HEK293T (cell line): ENCODE measurements around the gene OSBPL7.

Experiments used
- CTCF ChIA-PET: fragments of 350-600 bp; formaldehyde crosslinking; extraction: SDS; loops from one replicate; lab custom pipeline; 2021; ENCODE audit warnings: antibody characterized with exemption, inconsistent platforms; lab: Yijun Ruan, JAX
- POLR2A ChIA-PET: fragments of 350-600 bp; formaldehyde crosslinking; extraction: SDS; loops from one replicate; lab custom pipeline; 2020; ENCODE audit warnings: antibody characterized with exemption, inconsistent platforms; lab: Yijun Ruan, JAX
- DNase-seq: peaks from one replicate; pipeline ENCODE4 v3.0.0; 2012; ENCODE audit warnings: mixed read lengths; ENCODE audit errors: extremely low spot score
- ARNT ChIP-seq: fragments of 450-650 bp; IDR thresholded peaks from 2 replicates; pipeline ENCODE4 v1.6.1; 2017; ENCODE audit warnings: mild to moderate bottlenecking
- BHLHE40 ChIP-seq: fragments of 450-650 bp; IDR thresholded peaks from 2 replicates; pipeline ENCODE4 v1.6.1; 2016; ENCODE audit warnings: mild to moderate bottlenecking, moderate library complexity, borderline replicate concordance
- CTBP1 ChIP-seq: fragments of 450-650 bp; IDR thresholded peaks from 2 replicates; pipeline ENCODE4 v1.6.1; 2016; ENCODE audit warnings: borderline replicate concordance
- ELF4 ChIP-seq: fragments of 450-650 bp; IDR thresholded peaks from 2 replicates; pipeline ENCODE4 v1.6.1; 2017; ENCODE audit warnings: antibody characterized with exemption
- FOXA1 ChIP-seq: fragments of 450-650 bp; IDR thresholded peaks from 2 replicates; pipeline ENCODE4 v1.6.1; 2016; ENCODE audit warnings: mild to moderate bottlenecking
- FOXK2 ChIP-seq: fragments of 450-650 bp; IDR thresholded peaks from 2 replicates; pipeline ENCODE4 v1.6.1; 2016; ENCODE audit warnings: mild to moderate bottlenecking
- FOXM1 ChIP-seq: fragments of 450-650 bp; IDR thresholded peaks from 2 replicates; pipeline ENCODE4 v1.6.1; 2017; ENCODE audit warnings: mild to moderate bottlenecking, borderline replicate concordance
- HDGF ChIP-seq: fragments of 450-650 bp; IDR thresholded peaks from 2 replicates; pipeline ENCODE4 v1.6.1; 2017; ENCODE audit warnings: antibody characterized with exemption, borderline replicate concordance
- L3MBTL2 ChIP-seq: fragments of 450-650 bp; conservative IDR thresholded peaks from 2 replicates; pipeline ENCODE4 v1.6.1; 2016; ENCODE audit warnings: mild to moderate bottlenecking
- LEF1 ChIP-seq: fragments of 450-650 bp; IDR thresholded peaks from 2 replicates; pipeline ENCODE4 v1.6.1; 2017; ENCODE audit warnings: mild to moderate bottlenecking, borderline replicate concordance
- NFRKB ChIP-seq: fragments of 450-650 bp; IDR thresholded peaks from 2 replicates; pipeline ENCODE4 v1.6.1; 2016; ENCODE audit warnings: mild to moderate bottlenecking, moderate library complexity
- SP1 ChIP-seq: fragments of 450-650 bp; IDR thresholded peaks from 2 replicates; pipeline ENCODE4 v1.6.1; 2017
- SUZ12 ChIP-seq: fragments of 450-650 bp; IDR thresholded peaks from 2 replicates; pipeline ENCODE4 v1.6.1; 2016; ENCODE audit warnings: mild to moderate bottlenecking
- TARDBP ChIP-seq: fragments of 450-650 bp; IDR thresholded peaks from 2 replicates; pipeline ENCODE4 v1.6.1; 2016
- ZNF384 ChIP-seq: fragments of 450-650 bp; IDR thresholded peaks from 2 replicates; pipeline ENCODE4 v1.6.1; 2016
- TF ChIP-seq, protein P1 (sequence below): fragments of 450-650 bp; IDR thresholded peaks from 2 replicates; pipeline ENCODE4 v1.6.1; 2016

Gene OSBPL7

GRCh38 chr17:47822785-47823184 is 1.2 kb upstream of the OSBPL7 start:
- no peak for DNase-seq
- ChIA-PET POLR2A (interaction anchor here (2.0 to 3.3 kb wide), 2 partner anchors 8 to 73 kb away, joined by 12 to 57 read pairs; partner anchors contain the start of genes LRRC46, MRPL10 and SP2), CTCF (no interaction called here)
- TF ChIP-seq FOXM1 (no peak), FOXA1 (no peak), ZNF384 (no peak), NFRKB (no peak), LEF1 (no peak), FOXK2 (no peak), SUZ12 (no peak)
- TF ChIP-seq, protein P1, sequence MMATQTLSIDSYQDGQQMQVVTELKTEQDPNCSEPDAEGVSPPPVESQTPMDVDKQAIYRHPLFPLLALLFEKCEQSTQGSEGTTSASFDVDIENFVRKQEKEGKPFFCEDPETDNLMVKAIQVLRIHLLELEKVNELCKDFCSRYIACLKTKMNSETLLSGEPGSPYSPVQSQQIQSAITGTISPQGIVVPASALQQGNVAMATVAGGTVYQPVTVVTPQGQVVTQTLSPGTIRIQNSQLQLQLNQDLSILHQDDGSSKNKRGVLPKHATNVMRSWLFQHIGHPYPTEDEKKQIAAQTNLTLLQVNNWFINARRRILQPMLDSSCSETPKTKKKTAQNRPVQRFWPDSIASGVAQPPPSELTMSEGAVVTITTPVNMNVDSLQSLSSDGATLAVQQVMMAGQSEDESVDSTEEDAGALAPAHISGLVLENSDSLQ = no peak

DNA sequence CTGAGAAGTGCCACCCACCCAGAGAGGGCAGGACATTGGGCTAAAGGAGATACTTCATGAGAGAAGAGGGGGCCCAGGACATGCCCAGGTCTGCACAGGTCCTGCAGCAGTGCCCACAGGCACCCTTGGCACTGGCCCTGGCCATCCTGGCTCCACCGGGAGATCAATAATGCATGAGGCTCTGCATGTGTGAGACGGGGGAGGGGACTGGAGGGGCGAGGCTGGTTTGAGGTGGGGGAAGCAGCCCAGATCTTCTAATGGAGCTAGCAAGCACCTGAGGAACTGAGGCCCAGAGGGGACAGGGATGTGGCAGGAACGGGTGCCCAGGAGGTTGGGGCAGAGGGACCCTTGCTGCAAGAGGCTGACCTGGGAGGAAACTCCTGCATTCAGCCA is 567 bp downstream of the OSBPL7 start:
- TF ChIP-seq HDGF = no peak
- TF ChIP-seq CTBP1 = no peak
- TF ChIP-seq ZNF384 = no peak
- TF ChIP-seq LEF1 = no peak
- no peak for TF ChIP-seq TARDBP
- TF ChIP-seq SP1 = no peak
- no peak for TF ChIP-seq ELF4
- TF ChIP-seq BHLHE40 = no peak
- no peak for TF ChIP-seq FOXA1
- TF ChIP-seq ARNT = no peak
- TF ChIP-seq L3MBTL2 = no peak
- no peak for TF ChIP-seq SUZ12
- TF ChIP-seq FOXK2 = no peak
- TF ChIP-seq, protein P1 = no peak
- TF ChIP-seq NFRKB = no peak
- no peak for TF ChIP-seq FOXM1
- ChIA-PET POLR2A (interaction anchor here (0.8 to 3.3 kb wide), 14 partner anchors 10 to 228 kb away, joined by 3 to 57 read pairs (median 4); partner anchors contain the start of genes LRRC46, MRPL10, NFE2L1 and SCRN2), CTCF (interaction anchor here (0.8 to 1.3 kb wide), 2 partner anchors 20 to 126 kb away, joined by 3 to 4 read pairs; partner anchors contain the start of gene SCRN2)
- DNase-seq = no peak

GRCh38 chr17:47820033-47820789 is 1.4 kb downstream of the OSBPL7 start:
- CTCF ChIA-PET = no interaction called here
- POLR2A ChIA-PET = interaction anchor here (1.4 kb wide), 1 partner anchor 21 kb away, joined by 3 read pairs; the partner anchor contains the start of gene SCRN2
- TF ChIP-seq CTBP1 (no peak), ZNF384 (no peak), FOXM1 (no peak), TARDBP (no peak), LEF1 (no peak), BHLHE40 (no peak), ELF4 (no peak), FOXA1 (no peak), FOXK2 (no peak), SUZ12 (no peak), SP1 (no peak)
- TF ChIP-seq, protein P1 = no peak
- DNase-seq = no peak

- ChIA-PET POLR2A (no interaction called here), CTCF (no interaction called here)
- DNase-seq = no peak
- TF ChIP-seq ELF4 = no peak
- TF ChIP-seq SP1 = no peak
- TF ChIP-seq, protein P1 = no peak
- no peak for TF ChIP-seq TARDBP
- TF ChIP-seq L3MBTL2 = no peak
- TF ChIP-seq FOXM1 = no peak
- no peak for TF ChIP-seq NFRKB
- TF ChIP-seq SUZ12 = no peak
- no peak for TF ChIP-seq ZNF384
- TF ChIP-seq ARNT = no peak
- no peak for TF ChIP-seq CTBP1
These were observed 2.1 kb downstream of the OSBPL7 start for GRCh38 chr17:47819475-47819874.

DNA sequence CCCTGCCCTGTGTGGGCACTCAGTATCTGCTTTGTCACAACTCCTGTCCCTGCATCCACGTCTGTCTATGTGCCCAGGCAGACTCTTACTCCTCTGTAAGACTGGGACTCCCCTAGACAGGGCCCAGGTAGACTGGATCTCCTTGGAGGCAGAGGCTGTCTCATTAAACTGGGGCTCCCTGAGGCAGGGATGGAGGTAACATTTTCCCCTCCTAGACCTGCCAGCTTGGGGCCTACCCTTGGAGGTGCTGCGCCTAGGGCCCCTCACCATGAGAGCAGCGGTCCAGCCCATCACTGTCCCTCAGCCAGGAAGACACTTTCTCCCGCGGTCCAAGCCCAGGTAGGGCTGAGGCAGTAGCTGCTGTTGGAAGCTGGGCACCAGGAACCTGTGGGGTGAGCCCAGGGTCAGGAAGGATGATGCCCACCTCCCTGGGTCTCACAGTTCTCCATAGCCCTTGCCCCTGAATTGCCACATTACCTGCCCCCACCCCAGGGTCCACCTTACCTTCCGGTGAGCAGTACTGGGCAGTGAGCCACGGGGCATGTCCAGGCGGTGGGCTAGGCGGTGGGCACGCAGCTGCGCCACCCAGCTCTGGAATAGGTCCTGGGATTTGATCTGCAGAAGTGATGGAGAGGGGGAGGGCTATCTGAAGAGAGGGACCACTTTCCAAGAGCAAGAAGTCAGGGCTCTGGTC is 3.4 kb downstream of the OSBPL7 start:
- CTCF ChIA-PET = no interaction called here
- POLR2A ChIA-PET = interaction anchor here (1.0 kb wide), 1 partner anchor 13 kb away, joined by 3 read pairs; the partner anchor contains the start of genes LRRC46 and MRPL10
- DNase-seq = no peak
- TF ChIP-seq CTBP1 (no peak), ARNT (no peak), NFRKB (no peak), FOXK2 (no peak), SP1 (no peak)
